Activated CD4-positive, CD25-positive, alpha-beta regulatory T cell treated with anti-CD3 and anti-CD28 coated beads, Interleukin-2, amount 50 U/mL, for 16 hours (primary cell): ENCODE measurements around the gene HSD17B13.
"Not testable (repeated sequence)": the region's sequence is repeated elsewhere in the genome, so short reads cannot be mapped to it uniquely, and the experiment has no call there.

Experiments
- DNase-seq: peaks from one replicate; pipeline ENCODE4 v3.0.0-alpha.2; 2020; ENCODE audit warnings: low read depth, low spot score

Gene HSD17B13

GRCh38 chr4:87322754-87323153 is at the start of gene HSD17B13:
HSD17B13 (minus strand) TSS chr4:87322882; CDS start chr4:87322841, 41 bp downstream.
- no peak for DNase-seq

DNA sequence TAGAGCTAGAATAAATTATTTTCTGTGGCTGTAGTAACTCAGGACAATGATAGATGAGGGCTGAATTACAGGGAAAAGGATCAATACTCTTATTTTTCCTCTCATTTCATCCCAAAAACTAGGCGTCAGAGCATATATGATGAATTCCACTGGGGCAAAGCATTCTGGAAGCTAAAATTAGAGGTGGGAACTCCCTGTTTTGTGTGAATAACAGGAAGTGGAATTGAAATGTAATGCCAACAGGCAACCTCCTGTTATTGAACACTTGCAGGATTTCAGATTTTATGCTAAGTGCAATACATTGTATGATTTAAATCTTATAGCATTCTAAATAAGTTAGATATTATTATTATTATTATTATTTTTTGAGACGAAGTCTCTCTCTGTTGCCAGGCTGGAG is 47.4 kb upstream of the HSD17B13 start:
- DNase-seq: no peak

- DNase-seq: no peak
These were observed 44.0 kb upstream of the HSD17B13 start for GRCh38 chr4:87366521-87367162.

GRCh38 chr4:87365348-87365747 is 42.7 kb upstream of the HSD17B13 start:
- no peak for DNase-seq

- no peak for DNase-seq
These were observed 40.9 kb upstream of the HSD17B13 start for GRCh38 chr4:87363552-87363951.

DNA sequence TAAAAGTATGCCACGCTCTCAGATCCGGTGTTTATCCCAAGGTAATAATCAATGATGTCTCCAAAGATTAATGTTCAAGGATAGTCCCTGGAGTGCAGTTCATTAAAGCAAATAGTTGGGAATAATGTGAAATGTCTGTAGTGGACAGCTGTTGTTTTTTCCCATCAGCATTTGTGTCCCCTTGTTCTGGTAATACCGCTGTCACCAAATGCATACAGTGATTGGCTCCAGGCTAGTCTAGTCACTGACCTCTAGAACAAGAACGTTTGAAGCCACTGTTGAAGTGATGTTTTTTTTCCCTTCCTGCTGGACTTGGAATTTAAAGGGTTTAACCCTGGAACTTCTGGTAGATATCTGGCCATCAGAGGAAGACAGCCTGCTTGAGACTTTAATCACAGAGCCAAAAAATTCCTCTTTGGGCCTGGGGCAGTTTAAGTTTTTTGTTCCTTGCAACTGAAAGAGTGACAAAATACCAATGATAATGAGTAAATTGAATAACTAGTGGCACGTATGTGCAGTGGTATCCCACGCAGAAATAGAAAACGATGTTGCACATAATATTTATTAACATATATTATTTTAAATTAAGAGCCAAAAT is 37.8 kb upstream of the HSD17B13 start:
- no peak for DNase-seq

DNA sequence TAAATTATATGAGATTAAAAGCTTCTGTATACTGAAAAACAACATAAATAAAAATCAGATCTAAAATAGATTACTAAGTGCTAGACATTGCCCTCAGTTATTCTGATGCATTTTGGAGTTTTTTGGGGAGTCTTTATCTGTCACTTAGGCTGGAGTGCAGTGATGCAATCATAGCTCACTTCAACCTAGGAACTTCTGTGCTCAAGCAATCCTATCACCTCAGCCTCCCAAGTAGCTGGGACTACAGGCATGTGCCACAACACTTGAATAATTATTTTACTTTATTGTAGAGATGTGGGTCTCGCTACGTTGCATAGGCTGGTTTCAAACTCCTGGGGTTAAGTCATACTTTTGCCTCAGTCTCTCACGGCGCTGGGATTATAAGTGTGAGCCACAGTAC is 36.6 kb upstream of the HSD17B13 start:
- DNase-seq: no peak

GRCh38 chr4:87356832-87357526 is 34.3 kb upstream of the HSD17B13 start:
- DNase-seq: no peak

DNA sequence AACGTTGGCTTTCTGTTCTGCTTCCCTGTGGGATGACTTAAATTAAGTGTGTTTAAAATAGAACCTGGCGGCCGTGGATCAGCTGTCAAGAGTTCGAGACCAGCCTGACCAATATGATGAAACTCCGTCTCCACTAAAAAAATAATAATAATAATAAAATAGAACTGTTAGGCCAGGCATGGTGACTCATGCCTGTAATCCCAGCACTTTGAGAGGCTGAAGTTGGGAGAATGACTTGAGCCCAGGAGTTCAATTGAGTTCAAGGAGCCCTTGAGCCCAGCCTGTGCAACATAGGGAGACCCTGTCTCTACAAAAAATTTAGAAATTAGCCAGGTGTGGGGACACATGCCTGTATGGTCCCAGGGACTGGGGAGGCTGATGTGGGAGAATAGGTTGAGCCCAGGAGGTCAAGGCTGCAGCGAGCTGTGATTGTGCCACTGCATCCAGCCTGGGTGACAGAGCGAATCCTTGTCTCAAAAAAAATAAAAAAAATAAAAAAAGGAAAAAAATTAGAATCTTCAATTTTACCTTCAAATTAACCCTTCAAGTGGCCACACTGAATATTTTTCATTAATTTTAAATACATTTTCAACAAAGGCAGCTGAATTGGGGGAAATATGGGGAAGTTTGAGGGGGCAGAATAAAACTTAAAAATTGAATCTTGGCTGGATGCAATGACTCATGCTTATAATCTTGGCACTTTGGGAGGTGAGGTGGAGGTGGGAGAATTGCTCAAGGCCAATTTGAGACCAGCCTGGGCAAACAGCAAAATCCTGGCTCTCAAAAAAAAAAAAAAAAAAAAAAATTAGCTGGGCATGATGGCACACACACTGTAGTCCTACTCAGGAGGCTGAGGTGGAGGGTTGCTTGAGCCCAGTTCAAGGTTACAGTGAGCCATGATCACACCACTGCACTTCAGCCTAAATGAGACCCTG is 31.8 kb upstream of the HSD17B13 start:
- no peak for DNase-seq

- DNase-seq: no peak
These were observed 30.9 kb upstream of the HSD17B13 start for GRCh38 chr4:87353592-87353991.

GRCh38 chr4:87345139-87345538 is 22.5 kb upstream of the HSD17B13 start:
- DNase-seq: no peak

DNA sequence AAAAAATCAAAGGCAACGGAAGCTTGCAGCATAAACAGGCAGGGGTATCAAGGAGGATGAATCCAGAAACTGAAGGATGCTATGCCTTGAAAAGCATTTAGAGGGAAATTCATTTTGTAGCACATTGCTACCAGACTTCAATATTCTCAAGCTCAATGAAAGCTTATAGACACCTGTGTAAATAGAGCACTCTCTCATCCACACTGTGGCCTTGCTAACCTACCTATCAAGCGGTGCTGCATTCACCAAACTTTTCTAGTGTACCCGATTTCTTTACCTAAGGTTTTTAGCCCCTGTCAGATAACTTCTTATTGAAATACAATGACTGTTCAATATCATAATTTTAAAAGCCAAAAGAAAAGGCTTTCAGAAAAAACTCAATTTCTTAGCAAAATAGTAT is 20.2 kb upstream of the HSD17B13 start:
- DNase-seq: no peak

DNA sequence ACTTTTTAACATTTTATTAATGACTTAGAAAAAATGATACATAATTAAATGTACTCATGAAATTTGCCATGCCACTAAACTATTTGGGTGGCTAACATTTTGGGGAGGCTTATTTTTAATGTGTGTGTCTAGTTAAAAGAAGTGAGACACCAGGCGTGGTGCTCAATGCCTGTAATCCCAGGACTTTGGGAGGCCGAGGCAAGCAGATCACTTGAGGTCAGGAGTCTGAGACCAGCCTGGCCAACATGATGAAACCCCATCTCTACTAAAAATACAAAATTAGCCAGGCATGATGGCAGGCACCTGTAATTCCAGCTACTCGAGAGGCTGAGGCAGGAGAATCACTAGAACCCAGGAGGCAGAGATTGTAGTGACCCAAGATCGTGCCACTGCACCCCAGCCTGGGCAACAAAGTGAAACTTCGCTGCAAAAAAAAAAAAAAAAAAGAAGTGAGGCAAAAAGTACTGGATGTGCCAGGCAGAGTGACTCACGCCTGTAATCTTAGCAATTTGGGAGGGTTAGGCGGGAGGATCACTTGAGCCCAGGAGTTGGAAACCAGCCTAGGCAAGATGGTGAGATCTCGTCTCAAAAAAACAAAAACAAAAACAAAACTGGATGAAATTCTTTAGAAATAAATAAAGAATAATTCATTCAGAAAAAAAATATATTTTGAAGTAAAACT is 19.4 kb upstream of the HSD17B13 start:
- DNase-seq: not testable (repeated sequence)

- no peak for DNase-seq
These were observed 16.8 kb upstream of the HSD17B13 start for GRCh38 chr4:87339440-87339839.

- DNase-seq: no peak
These were observed 14.7 kb upstream of the HSD17B13 start for GRCh38 chr4:87337361-87337760.

DNA sequence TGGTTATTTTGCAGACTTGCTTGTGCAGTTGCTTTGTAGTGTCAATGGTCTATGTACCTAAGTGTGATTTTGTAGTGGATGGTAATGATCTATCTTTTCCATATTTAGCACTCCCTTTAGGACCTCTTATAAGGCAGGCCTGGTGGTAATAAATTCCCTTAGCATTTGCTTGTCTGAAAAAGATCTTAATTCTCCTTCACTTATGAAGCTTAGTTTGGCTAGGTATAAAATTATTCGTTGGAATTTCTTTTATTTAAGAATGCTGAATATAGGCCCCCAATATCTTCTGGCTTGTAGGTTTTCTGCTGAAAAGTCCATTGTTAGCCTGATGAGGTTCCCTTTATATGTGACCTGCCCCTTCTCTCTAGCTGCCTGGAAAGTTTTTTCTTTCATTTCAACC is 10.6 kb upstream of the HSD17B13 start:
- no peak for DNase-seq

DNA sequence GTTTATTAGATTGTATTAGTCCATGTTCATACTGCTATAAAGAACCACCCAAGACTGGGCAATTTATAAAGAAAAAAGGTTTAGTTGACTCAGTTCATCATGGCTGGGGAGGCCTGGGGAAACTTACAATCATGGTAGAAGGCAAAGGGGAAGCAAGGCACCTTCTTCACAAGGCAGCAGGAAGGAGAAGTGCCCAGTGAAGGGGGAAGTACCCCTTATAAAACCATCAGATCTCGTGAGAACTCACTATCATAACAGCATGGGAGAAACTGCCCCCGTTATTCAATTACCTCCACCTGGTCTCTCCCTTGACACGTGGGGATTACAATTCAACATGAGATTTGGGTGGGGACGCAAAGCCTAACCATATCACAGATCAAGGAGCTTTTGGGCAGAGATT is 8.1 kb upstream of the HSD17B13 start:
- no peak for DNase-seq

DNA sequence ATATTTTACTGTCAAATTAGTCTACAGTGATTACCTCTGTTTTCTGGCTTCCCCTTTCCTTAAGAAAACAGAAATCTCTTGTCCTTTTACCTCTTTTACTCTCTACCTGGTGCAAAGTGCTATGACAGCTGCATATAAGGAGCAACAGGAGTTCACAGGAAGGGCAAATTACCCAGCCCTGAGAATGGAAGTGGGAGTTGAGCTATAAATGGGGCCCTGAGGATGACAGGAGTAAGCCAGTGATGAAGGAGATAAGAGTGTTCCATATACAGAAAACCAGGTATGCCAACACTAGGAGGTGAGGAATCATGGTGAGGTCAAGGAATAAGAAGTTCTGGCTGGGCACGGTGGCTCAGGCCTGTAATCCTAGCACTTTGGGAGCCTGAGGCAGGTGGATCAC is 4.5 kb upstream of the HSD17B13 start:
- no peak for DNase-seq

DNA sequence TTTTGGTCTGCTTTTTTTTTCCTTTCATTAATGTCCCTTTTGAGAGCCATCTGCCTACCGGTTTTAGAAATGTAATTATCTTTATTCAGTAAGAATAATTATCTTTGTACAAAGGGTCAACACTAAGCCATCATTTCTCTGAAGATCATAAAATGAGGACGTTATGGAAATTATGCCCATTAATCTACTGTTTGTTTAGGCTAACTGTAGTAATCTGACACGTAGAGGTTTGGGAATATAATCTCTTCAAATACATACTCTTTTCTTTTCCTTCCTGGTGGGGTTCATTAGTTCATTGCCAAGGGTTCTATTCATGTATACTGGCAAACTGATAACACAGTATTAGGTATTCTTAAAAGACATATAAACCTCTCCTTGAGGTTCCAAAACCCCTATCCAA is 3.8 kb upstream of the HSD17B13 start:
- DNase-seq: no peak

DNA sequence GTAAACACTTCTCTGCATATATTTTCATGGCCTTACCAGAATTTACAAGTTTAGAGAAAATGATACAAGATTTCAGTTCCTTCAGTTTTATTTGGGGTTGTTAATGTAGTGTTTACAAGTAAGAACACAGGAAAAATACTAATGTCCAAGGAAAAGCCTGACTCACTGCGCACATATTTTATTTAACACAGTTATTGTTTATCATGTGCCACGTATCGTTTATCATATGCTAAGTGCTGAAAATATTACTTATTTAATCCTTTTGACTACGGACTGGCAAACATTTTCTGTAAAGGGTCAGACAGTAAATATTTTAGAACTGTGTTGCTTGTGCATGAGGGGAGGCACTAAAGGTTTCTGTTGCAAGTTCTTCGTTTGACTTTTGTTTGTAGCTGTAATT is 794 bp downstream of the HSD17B13 start:
- no peak for DNase-seq

GRCh38 chr4:87317527-87317926 is 5.2 kb downstream of the HSD17B13 start:
- DNase-seq: no peak
